Measurements from ENCODE around the gene NEK4.

GRCh38 chr3:52681596-52681995, 89.1 kb downstream of the NEK4 start:
- no peak for TF ChIP-seq CTCF (IDR thresholded peaks at IDR 0.05; ENCODE audit: low read length)
- TF ChIP-seq EZH2 (optimal IDR thresholded peaks at IDR 0.05; ENCODE audit: low read depth, low read length) = no peak
- TF ChIP-seq EZH2phosphoT487 (IDR thresholded peaks at IDR 0.05; ENCODE audit: low read length) = no peak

Measured in MM.1S (cell line).